Kidney capillary endothelial cell (primary cell): ENCODE results near the gene RNF141.

Experiments used
- DNase-seq: peaks from one replicate; pipeline ENCODE4 v3.0.0-alpha.2; 2018; ENCODE audit warnings: low spot score

The RNF141 gene, protein sequence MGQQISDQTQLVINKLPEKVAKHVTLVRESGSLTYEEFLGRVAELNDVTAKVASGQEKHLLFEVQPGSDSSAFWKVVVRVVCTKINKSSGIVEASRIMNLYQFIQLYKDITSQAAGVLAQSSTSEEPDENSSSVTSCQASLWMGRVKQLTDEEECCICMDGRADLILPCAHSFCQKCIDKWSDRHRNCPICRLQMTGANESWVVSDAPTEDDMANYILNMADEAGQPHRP

GRCh38 chr11:10540915-10541560 is at the start of gene RNF141:
TSS of gene RNF141 (minus strand) at chr11:10541187. CDS start at chr11:10534158, 7,029 bp downstream.
- DNase-seq: peak; percentile 92

DNA sequence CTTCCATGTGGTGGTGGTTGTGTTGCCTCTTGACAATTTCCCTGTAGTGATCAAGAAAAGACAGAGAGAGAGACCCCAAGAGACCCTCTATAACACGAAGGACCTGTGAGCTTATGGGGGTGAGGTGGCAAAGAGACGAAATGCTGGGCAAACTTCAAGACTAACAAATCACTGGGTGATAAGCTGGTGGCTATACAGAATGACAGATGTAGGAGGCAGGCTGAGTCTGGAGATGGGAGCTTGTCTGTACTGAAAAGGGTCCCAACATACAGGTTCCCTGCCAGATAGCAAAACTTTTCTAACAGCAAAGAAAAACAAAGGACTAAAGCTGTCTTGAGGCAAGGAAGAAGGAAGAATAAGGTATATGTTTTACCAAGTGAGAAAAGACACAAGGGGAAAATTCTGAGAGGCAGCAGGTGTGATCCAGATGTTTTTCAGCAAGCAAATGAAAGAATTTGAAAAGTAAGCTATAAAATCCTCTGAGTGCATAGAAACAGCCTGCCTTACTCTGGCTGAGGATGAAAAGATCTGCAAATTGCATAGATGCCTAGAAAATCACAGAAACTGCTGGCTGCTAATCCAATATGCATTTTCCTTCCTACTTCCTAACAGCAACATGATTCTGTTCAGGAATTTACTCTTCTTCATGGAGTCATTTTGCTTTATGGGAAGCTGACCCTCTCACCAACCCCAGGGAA is 49.4 kb upstream of the RNF141 start:
- no peak for DNase-seq

- DNase-seq: no peak
Measured at GRCh38 chr11:10588904-10589303, 47.9 kb upstream of the RNF141 start.

DNA sequence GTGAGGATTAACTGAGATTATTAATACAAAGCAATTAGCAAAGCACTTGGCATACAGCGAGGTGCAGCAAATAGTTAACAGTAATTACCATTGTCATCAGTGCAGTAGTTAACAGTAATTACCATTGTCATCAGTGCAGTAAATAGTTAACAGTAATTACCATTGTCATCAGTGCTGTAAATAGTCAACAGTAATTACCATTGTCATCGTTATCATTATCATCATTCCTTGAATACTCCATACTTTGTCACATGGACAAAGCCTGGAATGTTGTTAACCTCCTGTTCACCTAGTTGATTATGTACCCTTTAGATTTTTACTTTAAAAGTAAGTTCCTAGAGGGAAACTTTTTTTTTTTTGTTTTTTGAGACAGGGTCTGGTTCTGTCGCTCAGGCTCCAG is 47.0 kb upstream of the RNF141 start:
- no peak for DNase-seq

DNA sequence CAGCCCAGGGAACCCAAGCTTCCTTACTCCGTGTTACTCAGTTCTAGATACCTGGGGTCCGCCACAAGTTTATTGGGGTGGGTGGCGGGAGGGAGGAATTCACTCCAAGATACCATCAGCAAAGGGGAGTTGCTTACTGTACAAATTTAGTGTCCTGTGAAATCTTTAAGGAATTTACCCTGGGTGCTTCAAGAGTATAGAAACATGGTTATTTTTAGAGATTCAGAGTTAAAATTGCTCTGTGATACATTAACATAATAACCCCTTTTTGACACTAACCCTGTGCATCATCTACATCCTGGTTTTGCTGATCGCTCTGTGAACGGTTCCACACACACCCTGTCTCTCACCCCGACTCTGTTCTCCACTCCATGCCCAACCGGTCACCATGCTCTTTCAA is 46.4 kb upstream of the RNF141 start:
- DNase-seq: no peak

DNA sequence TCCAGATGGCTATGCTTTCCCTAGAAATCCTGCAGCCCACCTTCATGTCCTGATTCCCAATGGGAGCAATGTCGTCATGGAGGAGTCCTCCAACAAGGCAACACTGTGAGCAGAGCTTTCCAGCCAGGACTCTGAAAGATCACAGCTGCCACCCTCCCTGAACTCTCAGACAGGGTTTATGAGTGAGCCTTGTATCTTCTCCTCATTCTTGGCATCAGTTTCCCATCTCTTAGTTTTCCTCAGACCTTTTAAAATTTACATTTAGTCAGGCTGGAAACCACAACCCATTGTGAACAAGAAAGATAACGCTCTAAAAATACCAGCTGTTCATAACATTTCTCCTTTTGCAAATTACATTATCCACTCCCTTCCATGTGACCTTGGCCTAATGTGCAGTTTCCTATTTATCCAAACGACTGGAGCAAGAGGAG is 43.1 kb upstream of the RNF141 start:
- DNase-seq: no peak

DNA sequence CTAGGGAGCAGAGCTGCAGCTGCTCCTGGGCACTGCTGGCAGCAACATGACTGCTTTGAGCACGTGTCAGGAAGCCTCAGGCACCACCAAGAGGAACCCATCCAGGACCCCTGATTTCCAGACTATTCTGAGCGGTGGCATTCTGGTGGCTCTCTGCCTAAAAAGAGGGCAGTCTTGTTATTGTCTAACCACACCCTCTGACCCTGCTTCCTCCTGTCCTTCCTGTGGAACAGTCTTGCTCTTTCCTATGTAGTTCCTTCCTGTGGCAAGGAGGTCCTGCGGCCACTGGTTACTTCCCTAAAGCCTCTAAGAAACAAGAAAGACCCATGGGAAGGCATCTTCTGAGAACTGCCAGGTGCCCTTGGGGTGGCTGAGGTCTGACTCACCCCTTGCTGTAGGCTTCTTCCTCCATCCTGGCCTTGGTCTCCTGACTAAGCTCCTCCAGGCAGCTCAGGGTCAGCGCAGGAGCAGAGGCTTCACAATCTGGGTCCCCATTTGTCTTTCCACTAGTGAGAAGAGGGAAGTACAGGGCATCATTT is 40.6 kb upstream of the RNF141 start:
- peak; percentile 72 for DNase-seq

- peak; percentile 77 for DNase-seq
Measured at GRCh38 chr11:10580623-10581022, 39.6 kb upstream of the RNF141 start.

DNA sequence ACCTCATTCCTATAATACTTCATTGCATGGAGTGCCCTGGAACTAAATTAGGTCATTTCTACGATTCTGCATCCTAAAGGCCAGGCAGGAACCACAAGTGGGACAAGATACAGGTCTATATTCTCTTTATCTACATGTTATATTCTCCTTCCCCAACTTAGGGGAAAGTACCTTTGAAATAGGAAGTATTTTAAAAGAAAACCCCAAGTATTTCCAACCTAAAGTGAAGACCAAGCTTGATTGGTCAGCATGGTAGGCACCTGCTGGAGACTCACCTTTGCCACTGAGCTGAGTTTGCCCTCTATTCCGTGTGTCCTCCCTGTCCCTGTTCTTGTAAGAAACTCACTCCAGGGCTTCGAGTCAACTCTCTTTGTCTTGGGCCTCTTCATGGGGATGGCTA is 38.7 kb upstream of the RNF141 start:
- no peak for DNase-seq

DNA sequence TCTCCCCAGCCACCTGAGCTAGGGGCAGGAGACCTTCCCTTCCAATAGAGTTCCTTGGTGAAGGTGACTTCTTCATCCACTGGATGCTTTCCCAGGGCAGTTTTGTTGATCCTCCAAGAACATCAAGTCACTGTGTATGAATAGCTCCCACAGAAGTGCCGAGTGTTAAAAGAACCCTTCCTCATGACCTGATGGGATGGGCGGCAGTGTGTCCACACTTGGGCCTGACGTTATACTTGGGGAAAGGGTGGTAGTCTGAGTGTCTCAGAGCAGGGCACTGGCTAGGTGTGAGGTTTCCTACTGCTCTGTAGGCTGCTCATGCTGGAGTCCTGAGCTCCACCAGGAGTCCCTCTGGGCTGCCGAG is 35.0 kb upstream of the RNF141 start:
- no peak for DNase-seq

DNA sequence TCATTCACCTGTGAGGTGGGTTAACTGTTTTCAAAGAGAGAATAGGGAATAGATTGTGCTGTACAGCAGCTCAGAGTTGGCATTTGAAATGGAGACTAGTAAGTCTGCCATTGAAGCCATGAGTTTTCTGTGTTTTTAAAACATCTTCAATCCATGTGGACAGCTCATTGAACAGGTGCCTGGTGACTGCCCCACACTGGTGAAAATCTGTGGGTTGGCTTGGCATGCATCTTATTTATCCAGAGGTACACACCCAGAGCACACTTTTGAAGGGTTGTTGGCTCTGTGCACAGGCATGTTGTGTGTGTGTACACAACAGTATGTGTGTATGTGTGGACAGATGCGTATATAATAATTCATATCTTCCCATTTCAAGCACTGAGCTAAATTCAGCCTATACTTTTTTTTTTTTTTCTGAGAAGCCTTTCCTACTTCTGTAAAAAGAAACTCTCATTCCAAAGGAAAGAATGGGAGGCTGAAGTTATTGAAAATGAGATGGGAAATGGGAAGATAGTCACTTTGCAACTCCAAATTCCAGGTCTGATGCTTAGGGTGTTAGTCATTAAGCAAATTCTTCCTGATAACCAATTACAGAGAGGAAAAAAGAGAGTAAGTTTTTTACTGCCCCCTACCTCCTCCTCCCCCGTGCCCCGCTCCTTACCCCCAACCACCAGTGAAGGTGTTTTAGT is 34.5 kb upstream of the RNF141 start:
- no peak for DNase-seq

- peak; percentile 65 for DNase-seq
Measured at GRCh38 chr11:10573556-10573955, 32.6 kb upstream of the RNF141 start.

DNA sequence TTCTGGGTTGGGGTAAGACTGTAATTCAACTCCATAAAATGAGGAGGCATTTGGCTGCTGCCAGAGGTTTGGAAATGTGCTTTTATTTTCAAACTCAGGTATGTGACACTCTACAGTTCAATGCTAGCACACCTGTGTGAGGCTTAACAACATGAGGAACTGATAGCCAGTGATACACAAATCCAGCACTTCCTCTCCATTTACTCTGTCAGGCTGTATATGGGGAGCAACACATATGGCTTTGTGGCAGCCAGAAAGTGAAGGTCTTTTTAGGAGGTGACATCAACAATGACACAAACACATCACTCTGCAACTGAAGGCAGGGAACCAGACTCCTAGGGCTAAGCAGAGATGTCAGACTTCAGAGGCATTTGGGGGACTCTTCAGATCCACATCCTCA is 32.0 kb upstream of the RNF141 start:
- DNase-seq: no peak

- no peak for DNase-seq
Measured at GRCh38 chr11:10572533-10572932, 31.5 kb upstream of the RNF141 start.

DNA sequence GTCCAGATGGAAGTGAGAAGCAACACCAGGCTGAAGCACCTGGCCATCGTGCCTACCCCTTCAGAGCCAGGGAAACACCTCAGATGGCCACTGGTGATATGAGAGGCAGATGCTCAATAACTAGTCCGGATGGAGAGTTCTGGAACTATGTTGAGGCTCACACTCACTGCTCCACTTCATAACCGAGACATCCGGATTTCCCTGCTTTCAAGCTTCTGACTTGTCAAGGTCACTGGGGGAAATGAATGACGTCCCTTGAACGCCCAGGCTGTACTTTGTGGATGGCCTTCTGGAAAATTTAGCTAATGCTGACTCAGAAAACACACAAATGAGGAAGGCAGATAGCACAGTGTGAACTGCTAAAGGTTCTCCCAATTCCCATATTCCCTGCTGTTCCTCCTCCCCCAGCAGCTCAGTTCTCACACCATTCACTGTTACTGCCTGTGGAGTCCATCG is 27.5 kb upstream of the RNF141 start, which contains the start of gene LYVE1:
LYVE1 (minus strand) TSS at position 180 of the 456 bp plus-strand sequence; CDS start at position 47, 133 bp downstream.
- peak; percentile 80 for DNase-seq

DNA sequence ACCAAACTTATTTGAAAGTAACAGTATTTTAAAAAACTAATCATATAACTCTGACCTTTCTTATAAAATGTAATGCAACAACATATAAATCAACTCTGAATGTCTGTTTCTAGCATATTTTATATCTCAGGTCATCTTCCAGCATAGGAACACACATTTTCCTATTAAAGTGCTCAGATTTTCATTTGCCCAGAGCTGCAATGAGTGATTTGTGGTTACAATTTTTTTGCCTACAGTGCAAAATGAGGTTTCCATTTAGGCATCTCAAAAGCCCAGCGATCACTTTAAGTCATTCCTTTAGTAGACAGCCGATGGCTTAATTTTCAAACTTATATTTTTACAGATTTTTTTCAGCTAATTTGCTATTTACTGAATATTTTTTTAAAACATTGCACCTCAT is 26.5 kb upstream of the RNF141 start:
- no peak for DNase-seq

GRCh38 chr11:10566257-10566957 is 25.4 kb upstream of the RNF141 start:
- no peak for DNase-seq

DNA sequence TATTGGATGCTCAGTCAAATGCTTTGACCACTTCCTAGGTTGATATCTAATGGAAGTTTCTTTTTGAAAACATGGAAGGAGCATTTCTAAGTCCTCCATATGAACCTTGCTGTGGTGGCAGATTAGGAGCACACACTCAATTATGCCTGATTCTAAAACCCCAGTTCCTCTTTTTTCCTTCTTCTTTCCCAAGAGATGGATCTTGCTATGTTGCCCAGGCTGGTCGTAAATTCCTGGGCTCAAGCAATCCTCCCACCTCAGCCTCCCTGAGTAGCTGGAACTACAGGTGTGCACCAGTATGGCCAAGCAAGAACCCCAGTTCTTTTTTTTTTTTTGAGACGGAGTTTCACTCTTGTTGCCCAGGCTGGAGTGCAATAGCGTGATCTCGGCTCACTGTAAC is 24.5 kb upstream of the RNF141 start:
- no peak for DNase-seq

GRCh38 chr11:10564696-10565318 is 23.8 kb upstream of the RNF141 start:
- no peak for DNase-seq

- DNase-seq: no peak
Measured at GRCh38 chr11:10564030-10564429, 23.0 kb upstream of the RNF141 start.

DNA sequence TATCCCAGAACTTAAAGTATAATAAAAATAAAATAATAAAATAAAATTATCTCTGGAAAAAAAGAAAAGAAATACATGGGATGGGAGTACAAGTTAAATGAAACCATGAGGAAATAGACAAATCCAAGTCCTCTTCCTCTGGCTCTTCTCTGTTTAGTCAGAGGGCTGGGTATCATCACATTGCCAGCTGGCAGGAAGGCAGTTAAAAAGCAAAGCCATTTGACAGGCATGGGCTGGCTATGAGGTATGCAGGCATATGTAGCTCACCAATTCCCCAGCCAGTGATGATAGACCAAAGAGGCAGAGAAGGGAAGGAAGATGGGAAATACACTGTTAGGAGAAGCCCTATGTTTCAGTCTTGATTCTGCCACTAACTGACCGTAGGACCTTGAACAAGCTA is 21.0 kb upstream of the RNF141 start:
- DNase-seq: no peak
